ENCODE results near the gene TIMM10B.

- no peak for TF ChIP-seq CTCF (IDR thresholded peaks at IDR 0.05; ENCODE audit: insufficient read depth, low read length, poor library complexity, severe bottlenecking)
- no peak for TF ChIP-seq EZH2phosphoT487 (conservative IDR thresholded peaks at IDR 0.05; ENCODE audit: low read length)
Measured at GRCh38 chr11:6458352-6459098, 22.8 kb upstream of the TIMM10B start.
